Body of pancreas (tissue), 4 donors: ENCODE results near the gene GNRH2. TPM values are rescaled to one million over a fixed set of nuclear protein-coding genes. Genes with fewer than 3 reads are reported as not detected.
"Not testable (repeated sequence)": the region's sequence is repeated elsewhere in the genome, so short reads cannot be mapped to it uniquely, and the experiment has no call there.

Experiments
- ATAC-seq: fragments of 150-250 bp; one replicate; pipeline ENCODE4 v1.9.1; 2016
- DNase-seq, 4 donors: peaks; one replicate each; pipeline ENCODE4 v3.0.0-alpha.2; 2019
- H3K27ac ChIP-seq, 4 donors: fragments of 200-600 bp; sonication (generic); 1 replicate in 3 of 4; 2 replicates in 1 of 4; pipeline versions ENCODE4 v1.5.1 to v1.6.1; 2016 to 2019; ENCODE audit warnings: mild to moderate bottlenecking in 1 of 4, mixed read lengths in 1 of 4, moderate library complexity in 1 of 4
- H3K27me3 ChIP-seq, 2 donors: fragments of 200-600 bp; sonication (generic); one replicate each; pipeline ENCODE4 v1.6.0; 2016; ENCODE audit warnings: mild to moderate bottlenecking in 1 of 2
- H3K36me3 ChIP-seq, 2 donors: fragments of 200-600 bp; sonication (generic); replicated peaks in 1 of 2; 2 replicates each; pipeline ENCODE4 v1.5.1; 2016; ENCODE audit warnings: low read depth in 2 of 2; ENCODE audit not compliant: insufficient read depth in 1 of 2
- H3K4me1 ChIP-seq: fragments of 200-600 bp; sonication (generic); one replicate; pipeline ENCODE4 v1.6.0; 2016
- H3K4me3 ChIP-seq, 2 donors: fragments of 200-600 bp; sonication (generic); 1 replicate in 1 of 2; 2 replicates in 1 of 2; pipeline ENCODE4 v1.5.1; 2016 to 2019
- H3K9me3 ChIP-seq, 3 donors: fragments of 200-600 bp; sonication (generic); 1 replicate in 2 of 3; 2 replicates in 1 of 3; pipeline ENCODE4 v1.5.1; 2016
- POLR2A ChIP-seq, 3 donors: fragments of 450-650 bp; IDR thresholded peaks; one replicate each; pipeline ENCODE4 v1.6.1; 2016; ENCODE audit warnings: antibody characterized with exemption in 3 of 3, mild to moderate bottlenecking in 2 of 3
- WGBS, 2 donors: methylation state at CpG; one replicate each; pipeline ENCODE4 v1.1.5; 2017; 5-methylcytosine and 5-hydroxymethylcytosine counted together
- intact Hi-C: fragments of 100-400 bp; cut with DNase I; formaldehyde crosslinking; loops from one replicate; pipeline ENCODE4 v1.15.1; 2023
- total RNA-seq, 2 donors: library from RNA; depleted of rRNA; stranded (reverse); fragments of >200 nt; gene quantifications; one replicate each; pipeline ENCODE4 v1.1.0, GENCODE V29; 2016
- TF ChIP-seq, protein P1 (sequence below), 7 experiments: fragments of 450-650 bp in 4 of 7; fragments of 200-600 bp in 3 of 7; sonication (generic) in 3 of 7; IDR thresholded peaks; one replicate each; pipeline ENCODE4 v1.5.1; 2016 to 2019; ENCODE audit warnings: antibody characterized with exemption in 7 of 7

Gene GNRH2
- total RNA-seq, 2 donors from 2014 or later: not detected

GRCh38 chr20:3021327-3021726, 22.1 kb upstream of the GNRH2 start:
- Histone ChIP-seq H3K4me3 (no peak overlapping the region), H3K27me3 (no peaks in the 10 kb centered on the region), H3K9me3 (no peaks in the 10 kb centered on the region), H3K27ac (no peak overlapping the region), H3K4me1 (no peaks in the 10 kb centered on the region), H3K36me3 (peaks cover 12 to 21% of the 10 kb centered on the region in 2 donors)
- DNase-seq (no peak), ATAC-seq (no peak)
- 81 to 90% methylated on average over 4 of the region's 4 CpGs for WGBS, 2 donors
- intact Hi-C loops: no loop called here
- TF ChIP-seq, protein P1, sequence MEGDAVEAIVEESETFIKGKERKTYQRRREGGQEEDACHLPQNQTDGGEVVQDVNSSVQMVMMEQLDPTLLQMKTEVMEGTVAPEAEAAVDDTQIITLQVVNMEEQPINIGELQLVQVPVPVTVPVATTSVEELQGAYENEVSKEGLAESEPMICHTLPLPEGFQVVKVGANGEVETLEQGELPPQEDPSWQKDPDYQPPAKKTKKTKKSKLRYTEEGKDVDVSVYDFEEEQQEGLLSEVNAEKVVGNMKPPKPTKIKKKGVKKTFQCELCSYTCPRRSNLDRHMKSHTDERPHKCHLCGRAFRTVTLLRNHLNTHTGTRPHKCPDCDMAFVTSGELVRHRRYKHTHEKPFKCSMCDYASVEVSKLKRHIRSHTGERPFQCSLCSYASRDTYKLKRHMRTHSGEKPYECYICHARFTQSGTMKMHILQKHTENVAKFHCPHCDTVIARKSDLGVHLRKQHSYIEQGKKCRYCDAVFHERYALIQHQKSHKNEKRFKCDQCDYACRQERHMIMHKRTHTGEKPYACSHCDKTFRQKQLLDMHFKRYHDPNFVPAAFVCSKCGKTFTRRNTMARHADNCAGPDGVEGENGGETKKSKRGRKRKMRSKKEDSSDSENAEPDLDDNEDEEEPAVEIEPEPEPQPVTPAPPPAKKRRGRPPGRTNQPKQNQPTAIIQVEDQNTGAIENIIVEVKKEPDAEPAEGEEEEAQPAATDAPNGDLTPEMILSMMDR (IDR thresholded peaks at IDR 0.05): no peak
- no peak for TF ChIP-seq POLR2A (IDR thresholded peaks at IDR 0.05)

DNA sequence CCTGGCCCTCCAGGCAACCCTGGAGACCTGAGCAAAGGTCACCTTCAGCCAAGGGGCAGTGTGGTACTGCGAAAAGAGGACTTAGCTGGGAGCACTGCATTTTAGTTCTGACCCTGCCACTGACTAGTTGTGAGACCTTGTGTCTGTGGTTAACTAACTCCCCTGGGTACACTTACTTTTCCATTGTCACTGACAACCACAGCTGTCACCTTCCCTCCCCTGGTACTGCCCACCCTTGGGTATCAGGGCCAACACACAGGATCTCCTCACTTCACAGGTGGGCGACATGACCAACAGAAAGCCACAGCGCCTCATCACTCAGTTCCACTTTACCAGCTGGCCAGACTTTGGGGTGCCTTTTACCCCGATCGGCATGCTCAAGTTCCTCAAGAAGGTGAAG, 21.6 kb upstream of the GNRH2 start:
- no peaks in the 10 kb centered on the region for H3K9me3 ChIP-seq
- peaks cover 12 to 26% of the 10 kb centered on the region in 2 donors for H3K36me3 ChIP-seq
- H3K4me3 ChIP-seq: no peak overlapping the region
- ATAC-seq: no peak
- no peak overlapping the region for H3K27ac ChIP-seq
- intact Hi-C loops: no loop called here
- no peaks in the 10 kb centered on the region for H3K4me1 ChIP-seq
- H3K27me3 ChIP-seq: no peaks in the 10 kb centered on the region
- no peak for DNase-seq
- TF ChIP-seq, protein P1 (IDR thresholded peaks at IDR 0.05): no peak
- no peak for TF ChIP-seq POLR2A (IDR thresholded peaks at IDR 0.05)
- 97 to 100% methylated on average over 5 of the region's 5 CpGs for WGBS, 2 donors

DNA sequence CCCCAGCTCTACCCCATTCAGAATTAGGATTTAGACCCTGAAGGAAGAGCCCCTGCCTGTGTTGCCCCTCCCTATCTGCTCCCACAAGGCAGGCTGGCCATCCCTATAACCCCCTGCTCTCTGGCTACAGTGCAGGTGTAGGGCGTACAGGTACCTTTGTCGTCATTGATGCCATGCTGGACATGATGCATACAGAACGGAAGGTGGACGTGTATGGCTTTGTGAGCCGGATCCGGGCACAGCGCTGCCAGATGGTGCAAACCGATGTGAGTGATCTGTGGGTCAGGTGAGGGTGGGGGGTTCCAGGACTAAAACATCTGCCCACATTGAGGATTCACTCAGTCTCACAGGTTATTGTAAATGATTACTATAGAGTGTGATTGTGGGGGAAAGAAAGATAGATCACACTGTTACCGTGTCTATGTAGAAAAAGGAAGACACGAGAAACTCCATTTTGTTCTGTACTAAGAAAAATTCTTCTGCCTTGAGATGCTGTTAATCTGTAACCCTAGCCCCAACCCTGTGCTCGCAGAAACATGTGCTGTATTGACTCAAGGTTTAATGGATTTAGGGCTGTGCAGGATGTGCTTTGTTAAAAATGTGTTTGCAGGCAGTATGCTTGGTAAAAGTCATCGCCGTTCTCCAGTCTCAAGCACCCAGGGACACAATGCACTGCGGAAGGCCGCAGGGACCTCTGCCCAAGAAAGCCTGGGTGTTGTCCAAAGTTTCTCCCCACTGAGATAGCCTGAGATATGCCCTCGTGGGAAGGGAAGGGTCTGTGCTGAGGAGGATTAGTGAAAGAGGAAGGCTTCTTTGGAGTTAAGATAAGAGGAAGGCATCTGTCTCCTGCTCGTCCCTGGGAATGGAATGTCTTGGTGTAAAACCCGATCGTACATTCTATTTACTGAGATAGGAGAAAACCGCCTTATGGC, 20.6 kb upstream of the GNRH2 start:
- WGBS, 2 donors: 71 to 79% methylated on average over 16 to 20 of the region's 20 CpGs
- H3K27me3 ChIP-seq, intact Hi-C loops, H3K4me1 ChIP-seq, H3K4me3 ChIP-seq, ATAC-seq, DNase-seq, H3K27ac ChIP-seq, H3K9me3 ChIP-seq: not testable (repeated sequence)
- H3K36me3 ChIP-seq: peaks cover 9 to 28% of the 10 kb centered on the region in 2 donors

DNA sequence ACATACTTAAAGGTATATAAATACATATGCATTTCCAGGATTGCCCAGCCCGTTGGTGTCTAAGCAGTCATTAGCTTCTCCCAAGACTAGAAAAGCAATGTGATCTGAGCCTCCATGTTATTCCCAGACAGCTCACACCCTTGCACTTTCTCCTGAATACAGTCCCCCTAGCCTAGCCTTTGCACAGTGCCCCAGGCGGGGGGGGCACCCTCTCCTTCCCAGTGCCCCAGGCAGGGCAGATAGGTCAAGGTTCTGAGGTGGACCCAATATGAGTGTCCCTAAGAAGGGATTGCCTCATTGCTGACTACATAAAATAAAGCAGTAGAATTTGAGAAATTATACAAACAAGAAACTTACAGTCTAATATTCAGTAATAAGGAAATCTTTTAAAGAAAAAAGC, 15.4 kb upstream of the GNRH2 start:
- 63 to 71% methylated on average over 2 of the region's 2 CpGs for WGBS, 2 donors
- no peaks in the 10 kb centered on the region for H3K4me1 ChIP-seq
- no peak overlapping the region for H3K27ac ChIP-seq
- no peaks in the 10 kb centered on the region for H3K27me3 ChIP-seq
- TF ChIP-seq POLR2A (IDR thresholded peaks at IDR 0.05): no peak
- TF ChIP-seq, protein P1 (IDR thresholded peaks at IDR 0.05): no peak
- H3K36me3 ChIP-seq: peaks cover 4 to 19% of the 10 kb centered on the region in 2 donors
- H3K9me3 ChIP-seq: no peaks in the 10 kb centered on the region
- no peak overlapping the region for H3K4me3 ChIP-seq
- intact Hi-C loops: no loop called here
- DNase-seq: no peak
- ATAC-seq: no peak

DNA sequence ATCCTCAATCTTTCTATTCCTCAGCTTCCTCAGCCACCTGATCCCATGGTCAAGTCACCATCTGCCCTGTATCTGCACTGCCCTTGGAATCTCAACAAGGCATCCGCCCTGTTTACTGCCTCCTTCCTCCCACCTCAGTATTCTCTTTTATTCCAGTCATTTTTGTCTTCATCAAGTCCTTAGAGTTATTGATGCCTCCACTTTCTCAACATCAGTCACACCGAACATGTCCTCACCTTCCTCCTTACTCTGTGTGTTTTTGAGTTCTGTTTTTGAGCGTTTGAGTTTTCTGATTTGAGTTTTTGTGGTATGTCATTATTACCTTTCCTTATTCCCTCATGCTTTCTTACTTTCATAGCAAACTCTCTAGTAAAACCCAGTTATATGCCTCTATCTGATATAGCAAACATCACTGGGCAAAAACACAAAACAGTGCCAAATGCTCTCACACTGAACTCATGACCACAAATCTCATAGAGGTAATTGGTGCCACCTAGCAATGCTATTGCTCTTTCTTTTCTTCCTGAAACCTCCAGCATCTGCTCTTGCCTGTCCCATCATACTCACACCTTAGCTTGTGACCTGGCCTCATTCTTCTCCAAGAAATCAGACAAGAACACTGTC, 11.8 kb upstream of the GNRH2 start:
- Histone ChIP-seq H3K4me1 (no peaks in the 10 kb centered on the region), H3K36me3 (peaks cover 0 to 20% of the 10 kb centered on the region in 2 donors), H3K27me3 (no peaks in the 10 kb centered on the region), H3K27ac (no peak overlapping the region), H3K9me3 (no peaks in the 10 kb centered on the region), H3K4me3 (no peak overlapping the region)
- 91 to 93% methylated on average over 3 of the region's 3 CpGs for WGBS, 2 donors
- TF ChIP-seq, protein P1 (IDR thresholded peaks at IDR 0.05): no peak
- no peak for TF ChIP-seq POLR2A (IDR thresholded peaks at IDR 0.05)
- ATAC-seq: no peak
- intact Hi-C loops: no loop called here
- no peak for DNase-seq
